ENCODE measurements around the gene NECAP2. TPM values are rescaled to one million over a fixed set of nuclear protein-coding genes. Genes with fewer than 3 reads are reported as not detected.

The NECAP2 gene
- total and polyA plus RNA-seq, 2 experiments from 2014 or later, result 48.9 to 55.2 TPM

- H3K4me2 ChIP-seq, result peak overlapping the region; percentile 85
- peak overlapping the region; percentile 96 for H2AFZ ChIP-seq
- no peaks in the 10 kb centered on the region for H4K20me1 ChIP-seq (ENCODE audit: insufficient read depth, poor library complexity, severe bottlenecking)
- peaks cover 9% of the 10 kb centered on the region for H3K4me1 ChIP-seq (ENCODE audit: insufficient read depth)
- no peaks in the 10 kb centered on the region for H3K9me2 ChIP-seq (replicated peaks; ENCODE audit: insufficient read depth)
- H3K4me3 ChIP-seq, result no peak overlapping the region
- H3K27me3 ChIP-seq, result no peaks in the 10 kb centered on the region
- peaks cover 43% of the 10 kb centered on the region for H3K79me2 ChIP-seq
- H3K9me3 ChIP-seq (ENCODE audit: low read depth), result no peaks in the 10 kb centered on the region
- DNase-seq (ENCODE audit: low spot score), result no peak
- TF ChIP-seq EZH2 (IDR thresholded peaks at IDR 0.05; ENCODE audit: borderline replicate concordance) (no peak), CTCF (IDR thresholded peaks at IDR 0.05; ENCODE audit: poor library complexity) (no peak), EZH2phosphoT487 (IDR thresholded peaks at IDR 0.05; ENCODE audit: low read depth, severe bottlenecking, unreplicated experiment) (no peak)
- H3K27ac ChIP-seq, result peak overlapping the region; percentile 66
- 57% methylated on average over 7 of the region's 7 CpGs for WGBS (ENCODE audit: low lambda C conversion rate, missing lambda C conversion rate)
- H3K36me3 ChIP-seq (replicated peaks; ENCODE audit: insufficient read depth, low read depth), result no peaks in the 10 kb centered on the region
Observed at GRCh38 chr1:16440131-16440469, 424 bp upstream of the NECAP2 start.

- H3K4me1 ChIP-seq (ENCODE audit: insufficient read depth), result peaks cover 9% of the 10 kb centered on the region
- H3K9me2 ChIP-seq (replicated peaks; ENCODE audit: insufficient read depth), result no peaks in the 10 kb centered on the region
- no peaks in the 10 kb centered on the region for H3K36me3 ChIP-seq (replicated peaks; ENCODE audit: insufficient read depth, low read depth)
- peaks cover 51% of the 10 kb centered on the region for H3K79me2 ChIP-seq
- H3K4me3 ChIP-seq, result peak overlapping the region; percentile 81
- peak overlapping the region; percentile 85 for H3K27ac ChIP-seq
- 3% methylated on average over 12 of the region's 12 CpGs for WGBS (ENCODE audit: low lambda C conversion rate, missing lambda C conversion rate)
- peak; percentile 35 for DNase-seq (ENCODE audit: low spot score)
- peak overlapping the region; percentile 91 for H3K4me2 ChIP-seq
- no peaks in the 10 kb centered on the region for H3K9me3 ChIP-seq (ENCODE audit: low read depth)
- peak overlapping the region; percentile 55 for H2AFZ ChIP-seq
- H4K20me1 ChIP-seq (ENCODE audit: insufficient read depth, poor library complexity, severe bottlenecking), result no peaks in the 10 kb centered on the region
- H3K27me3 ChIP-seq, result no peaks in the 10 kb centered on the region
- no peak for TF ChIP-seq EZH2phosphoT487 (IDR thresholded peaks at IDR 0.05; ENCODE audit: low read depth, severe bottlenecking, unreplicated experiment)
- no peak for TF ChIP-seq CTCF (IDR thresholded peaks at IDR 0.05; ENCODE audit: poor library complexity)
- TF ChIP-seq EZH2 (IDR thresholded peaks at IDR 0.05; ENCODE audit: borderline replicate concordance), result no peak
Observed at GRCh38 chr1:16441282-16441665, 750 bp downstream of the NECAP2 start.

GRCh38 chr1:16442265-16442664, 1.7 kb downstream of the NECAP2 start:
- WGBS (ENCODE audit: low lambda C conversion rate, missing lambda C conversion rate), result 97% methylated on average over 7 of the region's 7 CpGs
- no peaks in the 10 kb centered on the region for H3K27me3 ChIP-seq
- no peaks in the 10 kb centered on the region for H3K36me3 ChIP-seq (replicated peaks; ENCODE audit: insufficient read depth, low read depth)
- no peak overlapping the region for H2AFZ ChIP-seq
- DNase-seq (ENCODE audit: low spot score), result no peak
- H4K20me1 ChIP-seq (ENCODE audit: insufficient read depth, poor library complexity, severe bottlenecking), result no peaks in the 10 kb centered on the region
- H3K9me2 ChIP-seq (replicated peaks; ENCODE audit: insufficient read depth), result no peaks in the 10 kb centered on the region
- TF ChIP-seq EZH2phosphoT487 (IDR thresholded peaks at IDR 0.05; ENCODE audit: low read depth, severe bottlenecking, unreplicated experiment) (no peak), EZH2 (IDR thresholded peaks at IDR 0.05; ENCODE audit: borderline replicate concordance) (no peak), CTCF (IDR thresholded peaks at IDR 0.05; ENCODE audit: poor library complexity) (no peak)
- H3K9me3 ChIP-seq (ENCODE audit: low read depth), result no peaks in the 10 kb centered on the region
- peaks cover 51% of the 10 kb centered on the region for H3K79me2 ChIP-seq
- peaks cover 9% of the 10 kb centered on the region for H3K4me1 ChIP-seq (ENCODE audit: insufficient read depth)
- H3K27ac ChIP-seq, result no peak overlapping the region
- no peak overlapping the region for H3K4me3 ChIP-seq
- H3K4me2 ChIP-seq, result peak overlapping the region; percentile 91

- Histone ChIP-seq H3K9me3 (ENCODE audit: low read depth) (no peaks in the 10 kb centered on the region), H4K20me1 (ENCODE audit: insufficient read depth, poor library complexity, severe bottlenecking) (no peaks in the 10 kb centered on the region), H2AFZ (no peak overlapping the region), H3K27ac (no peak overlapping the region), H3K4me1 (ENCODE audit: insufficient read depth) (peaks cover 9% of the 10 kb centered on the region), H3K9me2 (replicated peaks; ENCODE audit: insufficient read depth) (no peaks in the 10 kb centered on the region), H3K4me2 (no peak overlapping the region), H3K27me3 (no peaks in the 10 kb centered on the region), H3K36me3 (replicated peaks; ENCODE audit: insufficient read depth, low read depth) (no peaks in the 10 kb centered on the region), H3K79me2 (peaks cover 54% of the 10 kb centered on the region), H3K4me3 (no peak overlapping the region)
- no peak for TF ChIP-seq EZH2phosphoT487 (IDR thresholded peaks at IDR 0.05; ENCODE audit: low read depth, severe bottlenecking, unreplicated experiment)
- TF ChIP-seq CTCF (IDR thresholded peaks at IDR 0.05; ENCODE audit: poor library complexity), result no peak
- TF ChIP-seq EZH2 (IDR thresholded peaks at IDR 0.05; ENCODE audit: borderline replicate concordance), result no peak
- WGBS (ENCODE audit: low lambda C conversion rate, missing lambda C conversion rate), result 95% methylated on average over 2 of the region's 2 CpGs
- no peak for DNase-seq (ENCODE audit: low spot score)
Observed at GRCh38 chr1:16442941-16443340, 2.4 kb downstream of the NECAP2 start.

Measured in hepatocyte (in vitro differentiated cells).